Subcutaneous adipose tissue (tissue), 4 donors: ENCODE results near the gene EFEMP2. TPM values are rescaled to one million over a fixed set of nuclear protein-coding genes. Genes with fewer than 3 reads are reported as not detected.

Source experiments
- CTCF ChIP-seq: fragments of 450-650 bp; IDR thresholded peaks from one replicate; pipeline ENCODE4 v1.5.1; 2016; ENCODE audit warnings: low read depth, mild to moderate bottlenecking, control low read depth, antibody characterized with exemption, moderate library complexity
- total RNA-seq, 4 donors: library from RNA; depleted of rRNA; stranded (reverse); fragments of >200 nt; gene quantifications; one replicate each; pipeline ENCODE4 v1.1.0, GENCODE V29; 2016

Gene EFEMP2
- total RNA-seq, 4 donors from 2014 or later: 45.0 to 85.2 (median 62.2) TPM

DNA sequence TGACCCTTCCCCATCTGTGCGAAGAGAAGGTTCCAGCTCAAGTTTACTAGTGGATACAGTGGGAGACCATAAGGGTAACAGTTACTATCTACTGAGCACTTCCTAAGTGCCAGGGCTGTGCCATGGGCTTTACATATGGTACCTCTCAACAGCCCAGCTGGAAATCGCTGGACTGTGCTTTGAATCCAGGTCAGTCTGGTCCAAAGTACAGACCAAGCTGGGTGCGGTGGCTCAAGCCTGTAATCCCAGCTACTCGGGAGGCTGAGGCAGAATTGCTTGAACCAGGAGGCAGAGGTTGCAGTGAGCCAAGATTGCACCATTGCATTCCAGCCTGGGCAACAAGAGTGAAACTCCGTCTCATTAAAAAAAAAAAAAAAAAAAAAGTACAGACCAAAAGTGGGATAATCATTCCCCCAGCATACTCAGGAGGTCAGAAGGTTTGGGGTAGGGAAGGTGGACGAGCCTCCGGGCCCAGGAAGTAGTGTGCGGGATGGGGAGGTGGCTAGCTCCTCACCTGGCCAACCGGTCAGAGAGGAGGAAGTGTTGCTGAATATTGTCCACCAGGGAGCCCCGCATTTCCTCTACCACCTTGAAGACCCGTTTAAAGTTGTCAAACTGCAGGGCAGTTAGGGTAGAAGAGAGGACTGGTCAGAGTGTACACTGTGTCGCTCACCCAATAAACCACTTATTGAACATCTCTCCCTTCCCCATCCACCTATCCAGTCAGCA, 13.4 kb upstream of the EFEMP2 start:
- no peak for TF ChIP-seq CTCF

GRCh38 chr11:65885231-65885630, 12.6 kb upstream of the EFEMP2 start:
- TF ChIP-seq CTCF: no peak

DNA sequence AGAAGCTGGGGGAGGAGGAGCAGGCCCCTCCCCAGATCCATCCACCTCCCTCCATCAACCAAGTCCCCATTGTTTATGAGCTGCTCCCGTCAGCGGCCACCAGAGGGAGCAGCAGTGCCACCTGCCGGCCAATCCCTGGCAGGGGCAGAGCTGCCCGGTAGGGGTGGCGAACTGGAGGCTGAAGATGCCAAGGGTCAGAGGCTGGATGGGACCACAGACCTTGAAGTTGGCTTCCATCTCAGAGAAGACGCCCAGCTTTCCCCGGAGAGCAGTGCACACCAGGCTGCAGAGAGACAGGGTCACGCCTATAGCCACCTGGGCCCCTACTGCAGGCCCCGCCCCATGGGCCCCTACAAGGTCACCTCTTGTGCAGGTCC, 12.1 kb upstream of the EFEMP2 start:
- no peak for TF ChIP-seq CTCF

- TF ChIP-seq CTCF: no peak
Observed at GRCh38 chr11:65883786-65884715, 11.5 kb upstream of the EFEMP2 start.

DNA sequence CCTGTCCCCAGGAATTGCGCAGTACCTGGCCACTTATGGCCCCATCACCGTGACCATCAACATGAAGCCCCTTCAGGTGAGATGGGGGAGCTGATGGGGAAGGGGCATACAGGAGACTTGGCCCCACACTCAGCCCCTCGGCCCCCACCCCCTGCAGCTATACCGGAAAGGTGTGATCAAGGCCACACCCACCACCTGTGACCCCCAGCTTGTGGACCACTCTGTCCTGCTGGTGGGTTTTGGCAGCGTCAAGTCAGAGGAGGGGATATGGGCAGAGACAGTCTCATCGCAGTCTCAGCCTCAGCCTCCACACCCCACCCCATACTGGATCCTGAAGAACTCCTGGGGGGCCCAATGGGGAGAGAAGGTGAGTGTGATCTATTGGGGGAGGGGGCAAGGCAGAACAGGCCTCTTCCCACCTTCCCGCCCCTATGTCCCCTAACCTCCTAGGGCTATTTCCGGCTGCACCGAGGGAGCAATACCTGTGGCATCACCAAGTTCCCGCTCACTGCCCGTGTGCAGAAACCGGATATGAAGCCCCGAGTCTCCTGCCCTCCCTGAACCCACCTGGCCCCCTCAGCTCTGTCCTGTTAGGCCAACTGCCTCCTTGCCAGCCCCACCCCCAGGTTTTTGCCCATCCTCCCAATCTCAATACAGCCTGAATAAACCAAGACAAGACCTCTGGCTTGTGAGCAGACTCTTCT, 10.6 kb upstream of the EFEMP2 start:
- no peak for TF ChIP-seq CTCF

- TF ChIP-seq CTCF: no peak
Observed at GRCh38 chr11:65882120-65883057, 9.8 kb upstream of the EFEMP2 start.
